ENCODE data around the gene LRRC18.

GRCh38 chr10:48926764-48927540 is 12.7 kb downstream of the LRRC18 start:
- no peak for TF ChIP-seq CTCF (IDR thresholded peaks at IDR 0.05)
- no peak for TF ChIP-seq POLR2A (IDR thresholded peaks at IDR 0.05)
